Measurements from ENCODE around the gene PI4K2A.
"Not testable (repeated sequence)": the region's sequence is repeated elsewhere in the genome, so short reads cannot be mapped to it uniquely, and the experiment has no call there.

Gene PI4K2A

DNA sequence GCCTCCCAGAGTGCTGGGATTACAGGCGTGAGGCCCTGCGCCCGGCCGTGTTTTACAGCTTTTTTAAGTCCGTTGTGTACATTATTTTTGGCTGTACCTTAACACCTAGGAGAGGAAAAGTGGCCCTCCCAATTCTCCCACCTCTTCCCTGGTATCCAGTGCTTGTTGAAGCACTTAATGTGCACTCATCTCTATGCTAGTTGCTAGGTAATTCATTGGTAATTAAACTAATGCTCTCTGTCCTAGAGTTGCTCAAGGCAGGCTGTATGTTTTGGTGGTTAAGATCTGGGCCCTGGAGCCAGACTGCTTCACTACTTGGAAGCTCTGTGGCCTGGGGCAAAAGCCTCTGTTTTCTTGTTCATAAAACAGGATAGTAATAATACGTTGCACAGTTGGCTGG lies 27.0 kb downstream of the PI4K2A start:
- no peak for FAIRE-seq
- DNase-seq (ENCODE audit: extremely low spot score, insufficient read length, low read depth), result no peak

DNA sequence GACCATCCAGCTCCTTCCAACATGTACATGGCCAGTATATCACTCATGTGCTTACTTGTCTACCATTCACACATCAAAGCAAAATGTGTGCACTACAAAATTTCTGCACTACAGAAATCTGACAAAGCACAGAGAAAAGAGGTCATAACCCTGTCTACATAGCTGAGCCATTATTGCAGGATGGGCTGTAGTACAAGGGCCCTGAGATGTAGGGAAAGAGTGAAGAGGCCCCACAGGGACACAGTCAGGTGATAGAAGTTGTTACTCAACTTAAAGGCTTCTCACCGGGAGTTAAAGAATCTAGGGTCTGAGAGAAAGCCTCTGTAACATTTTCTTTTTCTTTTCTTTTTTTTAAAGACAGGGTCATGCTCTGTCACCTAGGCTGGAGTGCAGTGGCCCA lies 29.1 kb downstream of the PI4K2A start:
- FAIRE-seq, result no peak
- DNase-seq (ENCODE audit: extremely low spot score, insufficient read length, low read depth), result no peak

DNA sequence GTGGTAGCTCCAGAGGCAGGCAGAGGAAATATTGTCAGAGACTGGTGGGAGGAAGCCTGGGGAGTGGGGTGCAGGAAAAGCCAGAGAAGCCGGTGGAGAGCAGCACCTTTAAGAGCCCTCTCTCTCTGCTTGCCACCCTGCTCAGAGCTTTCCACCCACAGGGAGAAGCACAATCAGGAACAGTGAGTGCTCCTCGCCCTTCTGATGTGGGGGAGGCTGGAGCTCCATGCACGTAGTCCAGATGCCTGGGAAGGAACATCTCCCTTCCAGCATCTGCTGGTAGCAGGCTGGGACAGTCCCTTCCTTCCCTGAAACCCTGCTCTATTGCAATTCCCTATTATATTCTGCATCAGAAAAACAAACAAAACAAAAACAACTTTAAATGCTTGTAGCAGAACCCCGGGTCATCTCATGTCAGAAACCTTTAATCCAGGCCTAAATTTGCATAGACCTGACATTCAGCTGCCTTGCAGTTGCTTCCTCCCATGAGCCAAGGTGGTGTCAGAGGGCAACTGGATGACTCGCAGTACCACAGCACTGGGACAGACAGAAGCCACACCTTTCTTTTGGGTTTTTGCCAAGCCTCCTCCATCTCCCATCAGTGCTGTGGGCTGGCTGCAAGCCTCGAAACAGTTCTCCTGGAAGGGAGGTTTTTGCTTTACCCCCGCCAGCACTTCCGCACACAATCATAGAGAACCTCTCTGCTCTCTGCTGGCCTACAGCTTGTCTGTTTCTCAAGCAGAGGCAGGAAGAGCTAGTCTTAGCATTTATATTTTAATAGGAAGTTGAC lies 33.5 kb downstream of the PI4K2A start:
- DNase-seq (ENCODE audit: extremely low spot score, insufficient read length, low read depth) (no peak), FAIRE-seq (no peak)

- no peak for FAIRE-seq
- no peak for DNase-seq (ENCODE audit: extremely low spot score, insufficient read length, low read depth)
Observed at GRCh38 chr10:97675222-97675621, 34.8 kb downstream of the PI4K2A start.

- DNase-seq (ENCODE audit: extremely low spot score, insufficient read length, low read depth), result peak; percentile 58
- peak; percentile 65 for FAIRE-seq
Observed at GRCh38 chr10:97676770-97677581, 36.5 kb downstream of the PI4K2A start.

- FAIRE-seq (no peak), DNase-seq (ENCODE audit: extremely low spot score, insufficient read length, low read depth) (no peak)
Observed at GRCh38 chr10:97679594-97679993, 39.1 kb downstream of the PI4K2A start.

DNA sequence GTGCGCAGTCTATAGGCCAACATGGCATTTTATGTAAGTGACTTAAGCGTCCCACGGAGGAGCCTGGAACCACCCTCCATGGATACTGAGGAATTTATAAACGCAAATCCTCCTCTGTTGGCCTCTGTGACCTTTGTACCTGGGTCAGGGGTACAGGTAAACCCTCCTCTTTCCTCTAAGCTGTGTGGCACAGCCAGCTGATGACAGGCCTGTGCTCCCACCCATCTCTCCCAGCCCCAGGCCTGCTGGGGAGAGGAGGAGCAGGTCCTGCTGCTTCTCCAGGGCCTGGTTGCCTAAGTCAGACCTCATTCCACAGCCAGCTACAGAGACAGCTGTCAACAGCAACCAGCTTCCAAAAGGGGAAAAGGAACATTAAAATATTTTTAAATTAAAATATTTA lies 41.6 kb downstream of the PI4K2A start:
- DNase-seq (ENCODE audit: extremely low spot score, insufficient read length, low read depth) (no peak), FAIRE-seq (no peak)

GRCh38 chr10:97683556-97684367 lies 43.3 kb downstream of the PI4K2A start:
- DNase-seq (ENCODE audit: extremely low spot score, insufficient read length, low read depth), result no peak
- no peak for FAIRE-seq

DNA sequence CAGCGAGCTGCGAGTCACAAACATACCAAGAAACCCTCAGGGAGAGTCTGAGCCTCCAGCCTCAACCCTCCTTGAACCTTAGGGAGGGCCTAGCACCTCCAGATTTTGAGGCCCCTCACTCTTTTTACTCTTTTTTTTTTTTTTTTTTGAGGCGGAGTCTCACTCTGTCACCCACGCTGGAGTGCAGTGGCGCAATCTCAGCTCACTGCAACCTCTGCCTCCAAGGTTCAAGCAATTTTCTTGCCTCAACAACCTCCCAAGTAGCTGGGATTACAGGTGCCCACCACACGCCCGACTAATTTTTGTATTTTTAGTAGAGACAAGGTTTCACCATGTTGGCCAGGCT lies 43.9 kb downstream of the PI4K2A start:
- not testable (repeated sequence) for FAIRE-seq

DNA sequence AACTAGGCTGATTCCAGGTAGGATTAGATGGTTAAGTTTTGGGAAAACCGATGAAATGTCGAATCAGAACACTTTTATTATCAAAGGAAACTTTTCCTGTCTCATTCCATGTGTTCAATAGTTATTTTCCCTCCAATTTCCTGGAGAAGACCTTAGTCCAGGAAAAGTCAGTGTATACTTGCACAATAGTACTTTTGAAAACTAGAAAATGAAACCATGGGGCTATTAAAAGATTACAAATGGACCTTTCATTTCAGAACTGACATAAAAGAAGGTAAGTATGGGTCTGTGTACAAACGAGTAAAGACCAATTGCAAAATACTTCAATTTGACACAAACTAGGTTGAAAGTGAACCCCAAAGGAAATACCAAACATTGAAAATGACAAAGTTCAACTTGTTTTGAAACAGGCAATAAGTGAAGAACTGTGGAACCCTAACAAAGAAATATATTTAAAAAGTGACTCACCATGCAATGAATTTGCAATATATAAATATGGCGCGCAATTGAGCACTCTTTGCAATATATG lies 44.5 kb downstream of the PI4K2A start:
- no peak for DNase-seq (ENCODE audit: extremely low spot score, insufficient read length, low read depth)
- FAIRE-seq, result no peak

More for the DNA sequence above, 43.9 kb downstream of the PI4K2A start:
- not testable (repeated sequence) for DNase-seq (ENCODE audit: extremely low spot score, insufficient read length, low read depth)

DNA sequence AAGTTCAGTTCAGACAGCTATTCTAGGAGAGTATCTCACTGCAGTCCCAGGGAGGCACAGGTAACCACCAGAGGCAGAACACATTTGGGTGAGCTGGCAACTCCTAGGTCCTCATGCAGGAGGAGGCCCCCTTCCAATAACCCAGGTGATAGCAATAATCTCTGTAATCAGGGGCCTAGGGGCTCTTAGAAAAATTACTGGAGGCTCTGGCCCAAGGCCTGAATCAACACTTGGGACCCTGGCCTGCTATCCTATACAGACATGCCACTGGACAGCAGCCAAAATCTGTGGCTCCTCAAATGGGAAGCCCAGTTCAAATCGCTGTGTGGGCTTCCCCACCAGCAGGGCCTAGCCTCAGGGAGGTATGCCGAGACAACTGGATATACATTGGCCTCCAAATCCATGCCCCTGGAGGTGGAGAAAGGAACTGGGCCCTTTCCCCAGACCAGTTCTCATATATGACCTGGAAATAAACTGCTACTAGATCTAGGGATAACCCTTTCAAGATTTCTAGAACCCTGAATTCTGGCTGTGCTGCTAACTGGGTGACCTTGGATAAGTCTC lies 45.0 kb downstream of the PI4K2A start:
- DNase-seq (ENCODE audit: extremely low spot score, insufficient read length, low read depth) (no peak), FAIRE-seq (no peak)

GRCh38 chr10:97686301-97686961 lies 46.0 kb downstream of the PI4K2A start:
- FAIRE-seq (no peak), DNase-seq (ENCODE audit: extremely low spot score, insufficient read length, low read depth) (no peak)

- DNase-seq (ENCODE audit: extremely low spot score, insufficient read length, low read depth) (peak; percentile 89), FAIRE-seq (peak; percentile 96)
Observed at GRCh38 chr10:97686962-97687784, 46.7 kb downstream of the PI4K2A start, which contains the start of gene AVPI1. Gene AVPI1 (minus strand): TSS chr10:97687241. CDS start chr10:97679905, 7,336 bp downstream.

GRCh38 chr10:97687785-97688781 lies 47.6 kb downstream of the PI4K2A start:
- FAIRE-seq (no peak), DNase-seq (ENCODE audit: extremely low spot score, insufficient read length, low read depth) (no peak)

- no peak for FAIRE-seq
- no peak for DNase-seq (ENCODE audit: extremely low spot score, insufficient read length, low read depth)
Observed at GRCh38 chr10:97689559-97690020, 49.1 kb downstream of the PI4K2A start.

DNA sequence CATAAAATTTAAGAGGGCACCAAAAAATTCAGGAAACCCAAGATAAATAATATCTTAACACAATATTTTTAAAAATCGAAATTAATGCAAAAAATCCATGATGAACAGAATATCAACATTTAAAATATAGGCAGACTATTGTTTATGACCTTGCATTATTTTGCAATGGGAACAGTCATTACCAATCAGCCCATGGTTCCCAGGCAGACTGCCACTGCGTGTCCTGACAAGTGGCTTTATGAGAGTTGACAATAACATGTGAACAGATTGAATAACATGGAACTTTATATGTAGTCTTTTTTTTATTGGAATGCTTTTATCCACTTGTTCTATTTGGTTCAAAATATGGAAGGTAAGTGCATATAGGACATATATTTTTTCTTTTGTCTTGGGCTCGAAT lies 49.7 kb downstream of the PI4K2A start:
- FAIRE-seq (no peak), DNase-seq (ENCODE audit: extremely low spot score, insufficient read length, low read depth) (no peak)

GRCh38 chr10:97698072-97698655 lies 57.7 kb downstream of the PI4K2A start:
- not testable (repeated sequence) for FAIRE-seq; DNase-seq (ENCODE audit: extremely low spot score, insufficient read length, low read depth)

Data from GM18507 (cell line).